ENCODE measurements around the gene HEY2.
A peak's percentile ranks its signal among the peaks of the same experiment; 100 is the strongest.

Gene HEY2

GRCh38 chr6:125750692-125751333 is 1.4 kb downstream of the HEY2 start:
- Histone ChIP-seq H3K27me3 (ENCODE audit: control insufficient read depth in 1 of 2, insufficient read depth in 2 of 2, low read length in 2 of 2) (peaks cover 42 to 75% of the 10 kb centered on the region in 2 donors), H3K9me3 (ENCODE audit: control insufficient read depth in 1 of 2, low read length in 2 of 2) (no peaks in the 10 kb centered on the region), H3K4me3 (ENCODE audit: low read depth in 1 of 2, low read length in 2 of 2) (peak overlapping the region; percentile 73 to 80), H3K27ac (ENCODE audit: low read depth, low read length) (no peak overlapping the region), H3K4me1 (ENCODE audit: control insufficient read depth in 1 of 2, insufficient read depth in 2 of 2, low read length in 2 of 2) (peaks cover 26 to 27% of the 10 kb centered on the region in 2 donors), H3K9ac (ENCODE audit: low read depth in 1 of 2, low read length in 2 of 2) (no peak overlapping the region), H3K36me3 (ENCODE audit: control insufficient read depth in 1 of 2, insufficient read depth in 2 of 2, low read length in 2 of 2) (no peaks in the 10 kb centered on the region)

GRCh38 chr6:125751334-125751916 is 2.0 kb downstream of the HEY2 start:
- peaks cover 26 to 27% of the 10 kb centered on the region in 2 donors for H3K4me1 ChIP-seq (ENCODE audit: control insufficient read depth in 1 of 2, insufficient read depth in 2 of 2, low read length in 2 of 2)
- H3K9me3 ChIP-seq (ENCODE audit: control insufficient read depth in 1 of 2, low read length in 2 of 2) = no peaks in the 10 kb centered on the region
- H3K9ac ChIP-seq (ENCODE audit: low read depth in 1 of 2, low read length in 2 of 2) = no peak overlapping the region
- no peaks in the 10 kb centered on the region for H3K36me3 ChIP-seq (ENCODE audit: control insufficient read depth in 1 of 2, insufficient read depth in 2 of 2, low read length in 2 of 2)
- no peak overlapping the region for H3K4me3 ChIP-seq (ENCODE audit: low read depth in 1 of 2, low read length in 2 of 2)
- no peak overlapping the region for H3K27ac ChIP-seq (ENCODE audit: low read depth, low read length)
- H3K27me3 ChIP-seq (ENCODE audit: control insufficient read depth in 1 of 2, insufficient read depth in 2 of 2, low read length in 2 of 2) = peaks cover 36 to 70% of the 10 kb centered on the region in 2 donors

- Histone ChIP-seq H3K36me3 (ENCODE audit: control insufficient read depth in 1 of 2, insufficient read depth in 2 of 2, low read length in 2 of 2) (no peaks in the 10 kb centered on the region), H3K27me3 (ENCODE audit: control insufficient read depth in 1 of 2, insufficient read depth in 2 of 2, low read length in 2 of 2) (peaks cover 33 to 57% of the 10 kb centered on the region in 2 donors), H3K27ac (ENCODE audit: low read depth, low read length) (no peak overlapping the region)
Observed at GRCh38 chr6:125752773-125753172, 3.3 kb downstream of the HEY2 start.

GRCh38 chr6:125753218-125753936 is 3.9 kb downstream of the HEY2 start:
- peaks cover 28 to 52% of the 10 kb centered on the region in 2 donors for H3K27me3 ChIP-seq (ENCODE audit: control insufficient read depth in 1 of 2, insufficient read depth in 2 of 2, low read length in 2 of 2)
- no peak overlapping the region for H3K4me3 ChIP-seq (ENCODE audit: low read depth in 1 of 2, low read length in 2 of 2)
- H3K36me3 ChIP-seq (ENCODE audit: control insufficient read depth in 1 of 2, insufficient read depth in 2 of 2, low read length in 2 of 2) = no peaks in the 10 kb centered on the region
- H3K9ac ChIP-seq (ENCODE audit: low read depth in 1 of 2, low read length in 2 of 2) = no peak overlapping the region
- no peaks in the 10 kb centered on the region for H3K9me3 ChIP-seq (ENCODE audit: control insufficient read depth in 1 of 2, low read length in 2 of 2)
- H3K27ac ChIP-seq (ENCODE audit: low read depth, low read length) = no peak overlapping the region
- H3K4me1 ChIP-seq (ENCODE audit: control insufficient read depth in 1 of 2, insufficient read depth in 2 of 2, low read length in 2 of 2) = peaks cover 12 to 21% of the 10 kb centered on the region in 2 donors

More at GRCh38 chr6:125752773-125753172, 3.3 kb downstream of the HEY2 start:
- Histone ChIP-seq H3K9me3 (ENCODE audit: control insufficient read depth in 1 of 2, low read length in 2 of 2) (no peaks in the 10 kb centered on the region), H3K4me3 (ENCODE audit: low read depth in 1 of 2, low read length in 2 of 2) (no peak overlapping the region), H3K9ac (ENCODE audit: low read depth in 1 of 2, low read length in 2 of 2) (no peak overlapping the region), H3K4me1 (ENCODE audit: control insufficient read depth in 1 of 2, insufficient read depth in 2 of 2, low read length in 2 of 2) (peaks cover 18 to 27% of the 10 kb centered on the region in 2 donors)

DNA sequence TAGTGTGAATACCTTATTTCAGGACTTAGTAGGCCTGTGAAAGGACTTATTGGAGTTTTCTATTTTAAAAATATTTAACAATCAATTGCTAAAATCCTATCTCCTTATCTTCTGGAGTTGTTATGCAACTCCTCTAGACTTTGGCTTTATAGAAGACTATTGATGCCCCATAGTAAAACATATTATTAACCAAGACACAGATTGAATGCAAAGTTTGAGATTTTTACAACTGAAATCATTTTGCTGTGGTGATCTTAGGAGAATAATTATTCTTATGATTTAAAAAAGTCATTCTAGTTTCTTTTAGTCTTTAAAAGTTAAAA is 4.5 kb downstream of the HEY2 start:
- H3K27ac ChIP-seq (ENCODE audit: low read depth, low read length) = no peak overlapping the region
- peaks cover 23 to 48% of the 10 kb centered on the region in 2 donors for H3K27me3 ChIP-seq (ENCODE audit: control insufficient read depth in 1 of 2, insufficient read depth in 2 of 2, low read length in 2 of 2)
- no peaks in the 10 kb centered on the region for H3K36me3 ChIP-seq (ENCODE audit: control insufficient read depth in 1 of 2, insufficient read depth in 2 of 2, low read length in 2 of 2)
- H3K9ac ChIP-seq (ENCODE audit: low read depth in 1 of 2, low read length in 2 of 2) = no peak overlapping the region
- no peaks in the 10 kb centered on the region for H3K9me3 ChIP-seq (ENCODE audit: control insufficient read depth in 1 of 2, low read length in 2 of 2)
- no peak overlapping the region for H3K4me3 ChIP-seq (ENCODE audit: low read depth in 1 of 2, low read length in 2 of 2)
- H3K4me1 ChIP-seq (ENCODE audit: control insufficient read depth in 1 of 2, insufficient read depth in 2 of 2, low read length in 2 of 2) = peaks cover 8 to 16% of the 10 kb centered on the region in 2 donors

GRCh38 chr6:125754566-125754965 is 5.1 kb downstream of the HEY2 start:
- H3K4me3 ChIP-seq (ENCODE audit: low read depth in 1 of 2, low read length in 2 of 2) = no peak overlapping the region
- H3K9ac ChIP-seq (ENCODE audit: low read depth in 1 of 2, low read length in 2 of 2) = no peak overlapping the region
- no peaks in the 10 kb centered on the region for H3K36me3 ChIP-seq (ENCODE audit: control insufficient read depth in 1 of 2, insufficient read depth in 2 of 2, low read length in 2 of 2)
- no peak overlapping the region for H3K27ac ChIP-seq (ENCODE audit: low read depth, low read length)
- H3K9me3 ChIP-seq (ENCODE audit: control insufficient read depth in 1 of 2, low read length in 2 of 2) = no peaks in the 10 kb centered on the region
- H3K4me1 ChIP-seq (ENCODE audit: control insufficient read depth in 1 of 2, insufficient read depth in 2 of 2, low read length in 2 of 2) = peaks cover 8 to 15% of the 10 kb centered on the region in 2 donors
- H3K27me3 ChIP-seq (ENCODE audit: control insufficient read depth in 1 of 2, insufficient read depth in 2 of 2, low read length in 2 of 2) = peaks cover 22 to 48% of the 10 kb centered on the region in 2 donors

DNA sequence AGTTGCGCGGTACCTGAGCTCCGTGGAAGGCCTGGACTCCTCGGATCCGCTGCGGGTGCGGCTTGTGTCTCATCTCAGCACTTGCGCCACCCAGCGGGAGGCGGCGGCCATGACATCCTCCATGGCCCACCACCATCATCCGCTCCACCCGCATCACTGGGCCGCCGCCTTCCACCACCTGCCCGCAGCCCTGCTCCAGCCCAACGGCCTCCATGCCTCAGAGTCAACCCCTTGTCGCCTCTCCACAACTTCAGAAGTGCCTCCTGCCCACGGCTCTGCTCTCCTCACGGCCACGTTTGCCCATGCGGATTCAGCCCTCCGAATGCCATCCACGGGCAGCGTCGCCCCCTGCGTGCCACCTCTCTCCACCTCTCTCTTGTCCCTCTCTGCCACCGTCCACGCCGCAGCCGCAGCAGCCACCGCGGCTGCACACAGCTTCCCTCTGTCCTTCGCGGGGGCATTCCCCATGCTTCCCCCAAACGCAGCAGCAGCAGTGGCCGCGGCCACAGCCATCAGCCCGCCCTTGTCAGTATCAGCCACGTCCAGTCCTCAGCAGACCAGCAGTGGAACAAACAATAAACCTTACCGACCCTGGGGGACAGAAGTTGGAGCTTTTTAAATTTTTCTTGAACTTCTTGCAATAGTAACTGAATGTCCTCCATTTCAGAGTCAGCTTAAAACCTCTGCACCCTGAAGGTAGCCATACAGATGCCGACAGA is 9.9 kb downstream of the HEY2 start:
- Histone ChIP-seq H3K9me3 (ENCODE audit: control insufficient read depth in 1 of 2, low read length in 2 of 2) (no peaks in the 10 kb centered on the region), H3K36me3 (ENCODE audit: control insufficient read depth in 1 of 2, insufficient read depth in 2 of 2, low read length in 2 of 2) (no peaks in the 10 kb centered on the region), H3K4me3 (ENCODE audit: low read depth in 1 of 2, low read length in 2 of 2) (no peak overlapping the region)

GRCh38 chr6:125759959-125760457 is 10.6 kb downstream of the HEY2 start:
- no peak overlapping the region for H3K9ac ChIP-seq (ENCODE audit: low read depth in 1 of 2, low read length in 2 of 2)
- H3K27ac ChIP-seq (ENCODE audit: low read depth, low read length) = no peak overlapping the region
- H3K27me3 ChIP-seq (ENCODE audit: control insufficient read depth in 1 of 2, insufficient read depth in 2 of 2, low read length in 2 of 2) = peaks cover 3 to 14% of the 10 kb centered on the region in 2 donors
- H3K36me3 ChIP-seq (ENCODE audit: control insufficient read depth in 1 of 2, insufficient read depth in 2 of 2, low read length in 2 of 2) = no peaks in the 10 kb centered on the region
- H3K4me1 ChIP-seq (ENCODE audit: control insufficient read depth in 1 of 2, insufficient read depth in 2 of 2, low read length in 2 of 2) = no peaks in the 10 kb centered on the region
- H3K4me3 ChIP-seq (ENCODE audit: low read depth in 1 of 2, low read length in 2 of 2) = no peak overlapping the region
- no peaks in the 10 kb centered on the region for H3K9me3 ChIP-seq (ENCODE audit: control insufficient read depth in 1 of 2, low read length in 2 of 2)

More for the DNA sequence above, 9.9 kb downstream of the HEY2 start:
- Histone ChIP-seq H3K9ac (ENCODE audit: low read depth in 1 of 2, low read length in 2 of 2) (no peak overlapping the region), H3K27me3 (ENCODE audit: control insufficient read depth in 1 of 2, insufficient read depth in 2 of 2, low read length in 2 of 2) (peaks cover 3 to 21% of the 10 kb centered on the region in 2 donors), H3K4me1 (ENCODE audit: control insufficient read depth in 1 of 2, insufficient read depth in 2 of 2, low read length in 2 of 2) (no peaks in the 10 kb centered on the region), H3K27ac (ENCODE audit: low read depth, low read length) (no peak overlapping the region)

GRCh38 chr6:125764121-125764671 is 14.8 kb downstream of the HEY2 start:
- Histone ChIP-seq H3K36me3 (ENCODE audit: control insufficient read depth in 1 of 2, insufficient read depth in 2 of 2, low read length in 2 of 2) (no peaks in the 10 kb centered on the region), H3K27ac (ENCODE audit: low read depth, low read length) (no peak overlapping the region), H3K4me3 (ENCODE audit: low read depth in 1 of 2, low read length in 2 of 2) (no peak overlapping the region), H3K27me3 (ENCODE audit: control insufficient read depth in 1 of 2, insufficient read depth in 2 of 2, low read length in 2 of 2) (peaks cover 3 to 4% of the 10 kb centered on the region in 2 donors), H3K9me3 (ENCODE audit: control insufficient read depth in 1 of 2, low read length in 2 of 2) (no peaks in the 10 kb centered on the region), H3K4me1 (ENCODE audit: control insufficient read depth in 1 of 2, insufficient read depth in 2 of 2, low read length in 2 of 2) (no peaks in the 10 kb centered on the region), H3K9ac (ENCODE audit: low read depth in 1 of 2, low read length in 2 of 2) (no peak overlapping the region)

Data from duodenal mucosa (tissue), 2 donors.